Left forelimb (tissue), 1 donor: ENCODE measurements around the gene POU5F2.

ENCODE experiments used
- DNase-seq: peaks from one replicate; pipeline ENCODE4 v3.0.0-alpha.2; 2018; ENCODE audit warnings: low spot score

POU5F2 gene

DNA sequence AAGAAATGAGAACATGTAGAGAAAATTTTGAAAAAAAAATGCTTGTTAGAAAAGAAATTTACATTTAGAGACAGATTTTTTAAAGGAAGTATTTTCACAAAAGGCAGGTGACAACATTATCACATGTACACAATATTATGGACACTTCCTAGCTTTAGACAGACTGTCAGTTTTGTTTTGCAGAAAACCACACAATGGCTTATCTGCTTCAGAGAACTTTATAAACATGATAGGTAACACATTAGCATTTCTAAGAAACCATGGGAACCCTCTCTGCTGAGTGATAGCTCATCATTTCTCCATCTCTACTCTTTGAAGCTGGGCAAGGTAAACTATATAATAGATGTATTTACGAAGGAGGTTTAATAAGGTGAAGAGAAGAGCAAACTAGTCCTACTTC is 25.6 kb downstream of the POU5F2 start:
- DNase-seq = no peak

DNA sequence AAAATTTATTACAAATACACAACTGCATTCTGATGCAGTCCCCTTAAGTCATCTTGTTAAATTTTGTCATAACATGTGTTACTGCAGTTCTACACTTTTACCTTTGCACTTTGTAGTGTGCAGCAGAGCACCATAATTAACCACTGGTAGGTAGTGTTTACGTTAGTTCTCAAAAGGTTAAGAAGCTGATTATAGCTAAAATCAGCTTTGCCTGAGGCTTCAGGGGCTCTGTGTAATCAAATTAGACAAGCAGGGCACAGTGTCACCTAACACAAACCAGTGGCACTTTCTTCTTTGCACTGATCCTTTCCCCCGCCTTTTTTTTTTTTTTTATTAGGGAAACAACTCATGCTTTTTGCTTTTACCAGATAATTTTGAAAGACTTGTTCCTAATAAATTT is 26.1 kb downstream of the POU5F2 start:
- DNase-seq = no peak

DNA sequence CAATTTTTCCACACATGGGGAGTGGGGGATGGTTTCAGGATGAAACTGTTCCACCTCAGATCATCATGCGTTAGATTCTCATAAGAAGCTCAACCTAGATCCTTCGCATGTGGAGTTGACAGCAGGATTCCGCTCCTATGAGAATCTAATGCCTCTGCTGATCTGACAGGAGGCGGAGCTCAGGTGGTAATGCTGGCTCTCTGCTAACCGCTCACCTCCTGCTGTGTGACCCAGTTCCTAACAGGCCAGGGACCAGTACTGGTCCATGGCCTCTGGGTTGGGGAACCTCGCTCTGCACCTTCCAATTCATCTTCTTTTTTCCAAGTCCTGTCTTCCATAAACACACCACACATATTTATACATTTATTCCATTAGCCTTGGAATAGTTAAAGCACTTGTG is 33.0 kb downstream of the POU5F2 start:
- DNase-seq = no peak

DNA sequence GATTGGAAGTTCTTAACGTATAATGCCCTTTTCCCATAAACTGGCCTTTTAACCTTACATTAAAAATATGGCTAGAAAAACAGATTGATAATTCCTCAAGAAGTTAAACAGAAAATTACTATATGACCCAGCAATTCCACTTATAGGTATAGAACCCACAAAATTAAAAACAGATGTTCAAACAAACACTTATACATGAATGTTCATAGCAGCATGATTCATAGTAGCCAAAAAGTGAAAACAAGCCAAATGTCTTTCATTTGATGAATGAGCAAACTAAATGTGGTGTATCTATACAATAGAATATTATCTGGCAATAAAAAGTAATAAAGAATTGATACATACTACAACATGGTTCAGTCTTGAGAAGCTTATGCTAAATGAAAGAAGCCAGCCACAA is 35.5 kb downstream of the POU5F2 start:
- DNase-seq = no peak

DNA sequence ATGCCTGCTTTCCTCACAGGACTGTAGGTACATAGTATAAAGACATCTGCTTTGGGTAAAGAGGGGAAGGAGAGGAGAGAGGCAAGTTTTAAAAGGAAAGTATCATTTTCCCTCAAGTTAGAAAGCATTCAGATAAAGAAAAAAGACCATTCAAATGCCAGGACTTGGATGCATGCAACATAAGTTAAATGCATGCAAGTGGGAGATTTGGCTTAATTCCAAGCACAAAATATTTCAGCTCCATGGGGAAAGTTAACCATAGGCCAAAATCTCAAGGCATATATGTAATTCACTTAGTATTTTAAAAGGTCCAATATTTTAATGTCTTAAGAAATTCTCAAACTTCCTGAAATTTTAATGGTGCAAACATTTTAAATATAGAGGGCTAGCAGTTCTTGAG is 36.4 kb downstream of the POU5F2 start:
- DNase-seq = no peak

DNA sequence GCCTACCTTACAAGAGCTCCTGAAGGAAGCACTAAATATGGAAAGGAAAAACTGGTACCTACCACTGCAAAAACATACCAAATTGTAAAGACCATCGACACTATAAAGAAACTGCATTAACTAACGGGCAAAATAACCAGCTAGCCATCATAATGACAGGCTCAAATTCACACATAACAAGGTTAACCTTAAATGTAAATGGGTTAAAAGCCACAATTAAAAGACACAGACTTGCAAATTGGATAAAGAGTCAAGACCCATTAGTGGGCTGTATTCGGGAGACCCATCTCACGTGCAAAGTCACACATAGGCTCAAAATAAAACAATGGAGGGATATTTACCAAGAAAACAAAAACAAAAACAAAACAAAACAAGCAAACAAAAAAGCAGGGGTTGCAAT is 49.4 kb downstream of the POU5F2 start:
- no peak for DNase-seq
